ENCODE measurements around the gene P3H1. TPM values are rescaled to one million over a fixed set of nuclear protein-coding genes. Genes with fewer than 3 reads are reported as not detected.

The P3H1 gene
- total and polyA plus RNA-seq, 2 of the 13 experiments (the other 11 are each of a cell fraction or from before 2014, with no cell fraction given): 64.6 to 120 TPM

DNA sequence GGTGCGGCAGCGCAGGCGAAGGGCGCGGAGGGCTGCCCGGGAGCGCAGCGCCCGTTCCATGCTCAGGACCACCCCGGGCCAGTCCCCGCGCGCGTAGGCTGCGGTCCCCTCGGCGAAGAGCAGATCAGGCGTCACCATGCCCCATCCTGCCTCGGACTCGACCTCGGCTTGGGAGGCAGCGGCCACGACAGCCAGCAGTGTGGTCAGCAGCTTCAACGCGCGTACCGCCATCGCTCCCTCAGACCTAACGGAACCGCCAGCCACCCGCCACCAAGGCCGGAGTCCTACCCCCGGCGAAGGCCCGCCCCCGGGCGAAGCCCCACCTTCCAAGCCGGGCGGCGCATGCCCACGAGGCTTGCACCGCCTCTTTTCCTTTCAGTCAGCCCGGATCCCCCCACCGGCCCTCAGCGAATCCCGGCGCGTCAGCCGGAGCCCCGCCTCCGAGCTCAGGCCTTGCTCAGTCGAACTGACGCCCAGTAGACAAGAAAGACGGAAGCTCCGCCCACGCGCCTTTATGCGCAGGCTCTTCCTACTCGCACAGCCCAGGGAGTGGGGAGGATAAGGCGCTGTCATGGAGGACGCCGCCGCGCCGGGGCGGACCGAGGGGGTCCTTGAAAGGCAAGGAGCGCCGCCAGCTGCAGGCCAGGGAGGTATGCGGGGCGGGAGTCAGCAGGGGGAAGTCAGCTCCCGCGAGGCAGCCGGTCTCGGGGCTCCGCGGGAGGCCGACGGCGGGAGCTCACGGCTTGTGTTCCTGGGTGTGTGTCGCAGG is at the start of gene P3H1, which contains the start of gene C1orf50 (continued):
- TF ChIP-seq ZMYM4 (CRISPR knock-in tag; IDR thresholded peaks at IDR 0.05) (peak; percentile 81), RBFOX2 (IDR thresholded peaks at IDR 0.05; ENCODE audit: low read depth, low read length) (peak; percentile 92), IKZF1 (IDR thresholded peaks at IDR 0.05) (no peak), RFX5 (IDR thresholded peaks at IDR 0.05; ENCODE audit: low read depth, low read length) (no peak), SMAD3 (CRISPR knock-in tag; IDR thresholded peaks at IDR 0.05) (0 out of 2 replicates have a peak, but pooled peaks have one; percentile 14), HOXA9 (CRISPR knock-in tag; IDR thresholded peaks at IDR 0.05; ENCODE audit: borderline replicate concordance) (no peak), ZNF563 (CRISPR knock-in tag; IDR thresholded peaks at IDR 0.05) (peak; percentile 21; the same call in 1 of the 2 replicates), ZNF7 (CRISPR knock-in tag; IDR thresholded peaks at IDR 0.05) (no peak), ZNF264 (CRISPR knock-in tag; IDR thresholded peaks at IDR 0.05) (peak; percentile 70; the same call in 1 of the 2 replicates), ZFY (CRISPR knock-in tag; IDR thresholded peaks at IDR 0.05) (peak; percentile 88), MED13 (CRISPR knock-in tag; IDR thresholded peaks at IDR 0.05) (peak; percentile 61; the same call in 1 of the 2 replicates), TBX3 (IDR thresholded peaks at IDR 0.05; ENCODE audit: borderline replicate concordance) (no peak), SP140L (CRISPR knock-in tag; IDR thresholded peaks at IDR 0.05; ENCODE audit: borderline replicate concordance) (no peak; the same call in 1 of the 2 replicates), ZNF652 (CRISPR knock-in tag; IDR thresholded peaks at IDR 0.05; ENCODE audit: borderline replicate concordance, low read depth) (no peak; the same call in 1 of the 2 replicates), TGIF2 (CRISPR knock-in tag; IDR thresholded peaks at IDR 0.05) (no peak; the same call in 1 of the 2 replicates)
- TF ChIP-seq, protein P1, sequence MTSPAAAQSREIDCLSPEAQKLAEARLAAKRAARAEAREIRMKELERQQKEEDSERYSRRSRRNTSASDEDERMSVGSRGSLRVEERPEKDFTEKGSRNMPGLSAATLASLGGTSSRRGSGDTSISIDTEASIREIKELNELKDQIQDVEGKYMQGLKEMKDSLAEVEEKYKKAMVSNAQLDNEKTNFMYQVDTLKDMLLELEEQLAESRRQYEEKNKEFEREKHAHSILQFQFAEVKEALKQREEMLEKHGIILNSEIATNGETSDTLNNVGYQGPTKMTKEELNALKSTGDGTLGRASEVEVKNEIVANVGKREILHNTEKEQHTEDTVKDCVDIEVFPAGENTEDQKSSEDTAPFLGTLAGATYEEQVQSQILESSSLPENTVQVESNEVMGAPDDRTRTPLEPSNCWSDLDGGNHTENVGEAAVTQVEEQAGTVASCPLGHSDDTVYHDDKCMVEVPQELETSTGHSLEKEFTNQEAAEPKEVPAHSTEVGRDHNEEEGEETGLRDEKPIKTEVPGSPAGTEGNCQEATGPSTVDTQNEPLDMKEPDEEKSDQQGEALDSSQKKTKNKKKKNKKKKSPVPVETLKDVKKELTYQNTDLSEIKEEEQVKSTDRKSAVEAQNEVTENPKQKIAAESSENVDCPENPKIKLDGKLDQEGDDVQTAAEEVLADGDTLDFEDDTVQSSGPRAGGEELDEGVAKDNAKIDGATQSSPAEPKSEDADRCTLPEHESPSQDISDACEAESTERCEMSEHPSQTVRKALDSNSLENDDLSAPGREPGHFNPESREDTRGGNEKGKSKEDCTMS (CRISPR knock-in tag; conservative IDR thresholded peaks at IDR 0.05): no peak
- TF ChIP-seq, protein P2, sequence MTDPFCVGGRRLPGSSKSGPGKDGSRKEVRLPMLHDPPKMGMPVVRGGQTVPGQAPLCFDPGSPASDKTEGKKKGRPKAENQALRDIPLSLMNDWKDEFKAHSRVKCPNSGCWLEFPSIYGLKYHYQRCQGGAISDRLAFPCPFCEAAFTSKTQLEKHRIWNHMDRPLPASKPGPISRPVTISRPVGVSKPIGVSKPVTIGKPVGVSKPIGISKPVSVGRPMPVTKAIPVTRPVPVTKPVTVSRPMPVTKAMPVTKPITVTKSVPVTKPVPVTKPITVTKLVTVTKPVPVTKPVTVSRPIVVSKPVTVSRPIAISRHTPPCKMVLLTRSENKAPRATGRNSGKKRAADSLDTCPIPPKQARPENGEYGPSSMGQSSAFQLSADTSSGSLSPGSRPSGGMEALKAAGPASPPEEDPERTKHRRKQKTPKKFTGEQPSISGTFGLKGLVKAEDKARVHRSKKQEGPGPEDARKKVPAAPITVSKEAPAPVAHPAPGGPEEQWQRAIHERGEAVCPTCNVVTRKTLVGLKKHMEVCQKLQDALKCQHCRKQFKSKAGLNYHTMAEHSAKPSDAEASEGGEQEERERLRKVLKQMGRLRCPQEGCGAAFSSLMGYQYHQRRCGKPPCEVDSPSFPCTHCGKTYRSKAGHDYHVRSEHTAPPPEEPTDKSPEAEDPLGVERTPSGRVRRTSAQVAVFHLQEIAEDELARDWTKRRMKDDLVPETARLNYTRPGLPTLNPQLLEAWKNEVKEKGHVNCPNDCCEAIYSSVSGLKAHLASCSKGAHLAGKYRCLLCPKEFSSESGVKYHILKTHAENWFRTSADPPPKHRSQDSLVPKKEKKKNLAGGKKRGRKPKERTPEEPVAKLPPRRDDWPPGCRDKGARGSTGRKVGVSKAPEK (CRISPR knock-in tag; IDR thresholded peaks at IDR 0.05; ENCODE audit: borderline replicate concordance): no peak
- TF ChIP-seq, protein P3, sequence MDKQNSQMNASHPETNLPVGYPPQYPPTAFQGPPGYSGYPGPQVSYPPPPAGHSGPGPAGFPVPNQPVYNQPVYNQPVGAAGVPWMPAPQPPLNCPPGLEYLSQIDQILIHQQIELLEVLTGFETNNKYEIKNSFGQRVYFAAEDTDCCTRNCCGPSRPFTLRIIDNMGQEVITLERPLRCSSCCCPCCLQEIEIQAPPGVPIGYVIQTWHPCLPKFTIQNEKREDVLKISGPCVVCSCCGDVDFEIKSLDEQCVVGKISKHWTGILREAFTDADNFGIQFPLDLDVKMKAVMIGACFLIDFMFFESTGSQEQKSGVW (CRISPR knock-in tag; IDR thresholded peaks at IDR 0.05; ENCODE audit: borderline replicate concordance): no peak
- TF ChIP-seq, protein P4, sequence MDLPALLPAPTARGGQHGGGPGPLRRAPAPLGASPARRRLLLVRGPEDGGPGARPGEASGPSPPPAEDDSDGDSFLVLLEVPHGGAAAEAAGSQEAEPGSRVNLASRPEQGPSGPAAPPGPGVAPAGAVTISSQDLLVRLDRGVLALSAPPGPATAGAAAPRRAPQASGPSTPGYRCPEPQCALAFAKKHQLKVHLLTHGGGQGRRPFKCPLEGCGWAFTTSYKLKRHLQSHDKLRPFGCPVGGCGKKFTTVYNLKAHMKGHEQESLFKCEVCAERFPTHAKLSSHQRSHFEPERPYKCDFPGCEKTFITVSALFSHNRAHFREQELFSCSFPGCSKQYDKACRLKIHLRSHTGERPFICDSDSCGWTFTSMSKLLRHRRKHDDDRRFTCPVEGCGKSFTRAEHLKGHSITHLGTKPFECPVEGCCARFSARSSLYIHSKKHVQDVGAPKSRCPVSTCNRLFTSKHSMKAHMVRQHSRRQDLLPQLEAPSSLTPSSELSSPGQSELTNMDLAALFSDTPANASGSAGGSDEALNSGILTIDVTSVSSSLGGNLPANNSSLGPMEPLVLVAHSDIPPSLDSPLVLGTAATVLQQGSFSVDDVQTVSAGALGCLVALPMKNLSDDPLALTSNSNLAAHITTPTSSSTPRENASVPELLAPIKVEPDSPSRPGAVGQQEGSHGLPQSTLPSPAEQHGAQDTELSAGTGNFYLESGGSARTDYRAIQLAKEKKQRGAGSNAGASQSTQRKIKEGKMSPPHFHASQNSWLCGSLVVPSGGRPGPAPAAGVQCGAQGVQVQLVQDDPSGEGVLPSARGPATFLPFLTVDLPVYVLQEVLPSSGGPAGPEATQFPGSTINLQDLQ (CRISPR knock-in tag; IDR thresholded peaks at IDR 0.05): 0 out of 2 replicates have a peak, but pooled peaks have one; percentile 8
- TF ChIP-seq, protein P5, sequence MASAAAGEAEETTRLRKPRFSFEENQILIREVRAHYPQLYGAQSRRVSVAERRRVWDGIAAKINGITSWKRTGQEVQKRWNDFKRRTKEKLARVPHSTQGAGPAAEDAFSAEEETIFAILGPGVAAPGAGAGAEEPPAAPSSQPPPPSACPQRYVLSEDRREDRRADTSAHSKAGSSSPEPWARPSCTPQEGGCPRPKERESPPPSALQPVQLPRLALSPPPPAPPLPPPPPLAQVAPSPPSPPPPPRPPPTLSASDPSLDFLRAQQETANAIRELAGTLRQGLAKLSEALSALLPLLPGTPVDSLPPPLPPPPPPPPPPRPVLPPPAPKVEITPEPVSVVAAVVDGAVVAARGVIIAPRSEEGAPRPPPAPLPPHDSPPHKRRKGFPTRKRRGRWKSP (CRISPR knock-in tag; IDR thresholded peaks at IDR 0.05): peak; percentile 68; the same call in 1 of the 2 replicates

Data from HepG2 (cell line).